B cell (primary cell): ENCODE measurements around the gene SLC24A3. TPM values are rescaled to one million over a fixed set of nuclear protein-coding genes. Genes with fewer than 3 reads are reported as not detected.

Experiments
- ATAC-seq: fragments of 200-7000 bp; cut with Tn5 transposase; one replicate; pipeline ENCODE4 v1.10.0; 2021; ENCODE audit warnings: low read depth, mild to moderate bottlenecking, moderate number of reproducible peaks, moderate library complexity
- CTCF ChIA-PET: fragments of 350-600 bp; sonication (Branson Sonifier 250); formaldehyde crosslinking; loops from one replicate; lab custom pipeline; 2021; ENCODE audit warnings: antibody characterized with exemption, inconsistent platforms; lab: Charles Lee
- POLR2A ChIA-PET: fragments of 350-600 bp; sonication (Branson Sonifier 250); formaldehyde crosslinking; loops from one replicate; lab custom pipeline; 2021; ENCODE audit warnings: antibody characterized with exemption; lab: Charles Lee
- DNase-seq: peaks from one replicate; pipeline ENCODE4 v3.0.0; 2013
- H2AFZ ChIP-seq: 2 replicates; pipeline ENCODE4 v1.6.1; 2012; ENCODE audit warnings: mild to moderate bottlenecking, low read depth, low read length; ENCODE audit not compliant: insufficient read depth, poor library complexity, severe bottlenecking
- H3K27ac ChIP-seq, 2 donors: 1 replicate in 1 of 2; 2 replicates in 1 of 2; pipeline ENCODE4 v1.5.1; 2012 to 2013; ENCODE audit warnings: low read length in 2 of 2, mild to moderate bottlenecking in 2 of 2, moderate library complexity in 1 of 2
- H3K27me3 ChIP-seq, 4 experiments: fragments of 200-600 bp in 1 of 4; sonication (generic) in 1 of 4; replicated peaks in 1 of 4; 1 replicate in 2 of 4; 2 replicates in 2 of 4; pipeline versions ENCODE4 v1.6.1 to v1.7.0; 2013 to 2016; ENCODE audit warnings: low read length in 3 of 4, mild to moderate bottlenecking in 2 of 4, mixed read lengths in 1 of 4, moderate library complexity in 1 of 4; ENCODE audit not compliant: insufficient read depth in 4 of 4, control insufficient read depth in 3 of 4; ENCODE audit errors: control extremely low read depth in 1 of 4
- H3K36me3 ChIP-seq, 2 experiments: replicated peaks in 1 of 2; 1 replicate in 1 of 2; 2 replicates in 1 of 2; pipeline versions ENCODE4 v1.6.1 to v1.7.1; 2013; ENCODE audit warnings: low read length in 1 of 2; ENCODE audit not compliant: insufficient read depth in 2 of 2, control insufficient read depth in 1 of 2; ENCODE audit errors: control extremely low read depth in 1 of 2, extremely low read depth in 1 of 2
- H3K4me1 ChIP-seq, 2 donors: fragments of 200-600 bp in 1 of 2; sonication (generic) in 1 of 2; 1 replicate in 1 of 2; 2 replicates in 1 of 2; pipeline versions ENCODE4 v1.5.1 to v1.6.1; 2013 to 2017; ENCODE audit warnings: low read length in 2 of 2; ENCODE audit not compliant: control insufficient read depth in 2 of 2, insufficient read depth in 2 of 2
- H3K4me2 ChIP-seq: replicated peaks from 2 replicates; pipeline ENCODE3; 2012; ENCODE audit warnings: mild to moderate bottlenecking, low read depth, low read length; ENCODE audit not compliant: poor library complexity, severe bottlenecking
- H3K4me3 ChIP-seq, 5 experiments: fragments of 200-600 bp in 1 of 5; sonication (generic) in 1 of 5; 1 replicate in 3 of 5; 2 replicates in 2 of 5; pipeline versions ENCODE4 v1.5.1 to v1.7.0; 2011 to 2016; ENCODE audit warnings: low read length in 4 of 5, mild to moderate bottlenecking in 4 of 5, low read depth in 2 of 5, control low read depth in 1 of 5, moderate library complexity in 1 of 5; ENCODE audit not compliant: insufficient read depth in 1 of 5; ENCODE audit errors: control extremely low read depth in 1 of 5, extremely low read depth in 1 of 5
- H3K79me2 ChIP-seq: fragments of 200-600 bp; sonication (generic); one replicate; pipeline ENCODE4 v1.6.0; 2016; ENCODE audit warnings: low read length; ENCODE audit not compliant: control insufficient read depth, insufficient read depth
- H3K9ac ChIP-seq: fragments of 200-600 bp; sonication (generic); 2 replicates; pipeline ENCODE4 v1.6.1; 2017; ENCODE audit warnings: mild to moderate bottlenecking, low read length, moderate library complexity
- H3K9me3 ChIP-seq, 3 donors: one replicate each; pipeline versions ENCODE4 v1.6.1 to v1.7.1; 2013; ENCODE audit warnings: low read length in 2 of 3; ENCODE audit not compliant: control insufficient read depth in 2 of 3, insufficient read depth in 1 of 3; ENCODE audit errors: control extremely low read depth in 1 of 3
- H4K20me1 ChIP-seq: 2 replicates; pipeline ENCODE4 v1.6.0; 2012; ENCODE audit warnings: mild to moderate bottlenecking, low read length; ENCODE audit not compliant: insufficient read depth, control insufficient read depth, poor library complexity, severe bottlenecking
- H3K27ac Mint-ChIP-seq: one replicate; pipeline ENCODE4 v1.8.0; 2021; ENCODE audit warnings: mixed read lengths
- H3K27me3 Mint-ChIP-seq: one replicate; pipeline ENCODE4 v1.8.0; 2021; ENCODE audit warnings: mixed read lengths
- H3K4me1 Mint-ChIP-seq: one replicate; pipeline ENCODE4 v1.8.0; 2021; ENCODE audit warnings: mixed read lengths
- H3K4me3 Mint-ChIP-seq: one replicate; pipeline ENCODE4 v1.8.0; 2021; ENCODE audit warnings: mixed read lengths
- H3K9me3 Mint-ChIP-seq: one replicate; pipeline ENCODE4 v1.8.0; 2022; ENCODE audit warnings: mixed read lengths; ENCODE audit not compliant: insufficient read depth
- EZH2 ChIP-seq: IDR thresholded peaks from 2 replicates; pipeline ENCODE4 v1.6.1; 2012; ENCODE audit warnings: borderline replicate concordance, low read depth, mild to moderate bottlenecking, moderate library complexity, low read length; ENCODE audit not compliant: insufficient read depth, poor library complexity, severe bottlenecking
- WGBS: methylation state at CpG from one replicate; pipeline ENCODE4 v1.1.5; 2013; ENCODE audit warnings: missing lambda C conversion rate; ENCODE audit not compliant: insufficient coverage; 5-methylcytosine and 5-hydroxymethylcytosine counted together
- intact Hi-C: fragments of 100-400 bp; cut with micrococcal nuclease; formaldehyde crosslinking; loops from one replicate; pipeline ENCODE4 v1.10.0; 2022
- polyA plus RNA-seq: library from polyadenylated mRNA; depleted of rRNA; stranded (reverse); fragments of >200 nt; gene quantifications from 2 replicates; pipeline ENCODE4 v1.2.3, GENCODE V29; 2012
- total RNA-seq, 2 donors: library from RNA; stranded (reverse); fragments of 120-200 nt in 1 of 2; gene quantifications; 1 replicate in 1 of 2; 2 replicates in 1 of 2; pipeline versions ENCODE4 v1.2.3 to v1.2.4, GENCODE V29; 2013 to 2022
- TF ChIP-seq, protein P1 (sequence below): fragments of 200-600 bp; IDR thresholded peaks from one replicate; pipeline ENCODE4 v1.8.0; 2022; ENCODE audit warnings: antibody characterized with exemption, mild to moderate bottlenecking

SLC24A3 gene
- total and polyA plus RNA-seq, 2 donors (not counting 1 experiment from before 2014, with no cell fraction given), result not detected

DNA sequence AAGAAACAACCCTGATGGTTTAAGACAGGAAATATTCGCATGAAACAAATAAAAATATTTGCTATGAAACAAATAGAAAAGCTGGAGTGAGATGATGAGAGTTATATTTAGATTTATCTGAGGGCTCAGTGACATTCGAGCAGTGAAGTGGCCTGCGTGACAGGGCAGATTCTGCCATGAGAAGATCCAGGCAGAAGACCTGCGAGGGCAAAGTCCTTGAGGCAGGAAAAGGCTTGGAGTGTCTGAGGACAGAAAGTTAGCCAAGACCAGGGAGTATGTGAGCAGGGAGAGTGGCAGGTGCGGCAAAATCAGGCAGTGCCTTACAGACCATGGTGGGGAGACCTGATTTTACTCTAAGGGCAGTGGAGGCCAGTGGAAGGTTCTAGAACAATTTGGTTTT, 478.7 kb downstream of the SLC24A3 start:
- Mint-ChIP-seq H3K4me1 (peaks cover 6% of the 10 kb centered on the region), H3K9me3 (no peaks in the 10 kb centered on the region), H3K27me3 (peaks cover 4% of the 10 kb centered on the region), H3K4me3 (no peak overlapping the region), H3K27ac (no peak overlapping the region)
- TF ChIP-seq, protein P1, sequence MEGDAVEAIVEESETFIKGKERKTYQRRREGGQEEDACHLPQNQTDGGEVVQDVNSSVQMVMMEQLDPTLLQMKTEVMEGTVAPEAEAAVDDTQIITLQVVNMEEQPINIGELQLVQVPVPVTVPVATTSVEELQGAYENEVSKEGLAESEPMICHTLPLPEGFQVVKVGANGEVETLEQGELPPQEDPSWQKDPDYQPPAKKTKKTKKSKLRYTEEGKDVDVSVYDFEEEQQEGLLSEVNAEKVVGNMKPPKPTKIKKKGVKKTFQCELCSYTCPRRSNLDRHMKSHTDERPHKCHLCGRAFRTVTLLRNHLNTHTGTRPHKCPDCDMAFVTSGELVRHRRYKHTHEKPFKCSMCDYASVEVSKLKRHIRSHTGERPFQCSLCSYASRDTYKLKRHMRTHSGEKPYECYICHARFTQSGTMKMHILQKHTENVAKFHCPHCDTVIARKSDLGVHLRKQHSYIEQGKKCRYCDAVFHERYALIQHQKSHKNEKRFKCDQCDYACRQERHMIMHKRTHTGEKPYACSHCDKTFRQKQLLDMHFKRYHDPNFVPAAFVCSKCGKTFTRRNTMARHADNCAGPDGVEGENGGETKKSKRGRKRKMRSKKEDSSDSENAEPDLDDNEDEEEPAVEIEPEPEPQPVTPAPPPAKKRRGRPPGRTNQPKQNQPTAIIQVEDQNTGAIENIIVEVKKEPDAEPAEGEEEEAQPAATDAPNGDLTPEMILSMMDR, result no peak
- TF ChIP-seq EZH2, result no peak
- Histone ChIP-seq H3K4me2 (no peak overlapping the region), H3K4me3 (no peak overlapping the region), H3K4me1 (peaks cover 5 to 9% of the 10 kb centered on the region in 2 donors), H2AFZ (no peak overlapping the region), H3K79me2 (no peaks in the 10 kb centered on the region), H3K27me3 (peaks cover 0 to 10% (median 0%) of the 10 kb centered on the region in 4 experiments), H3K27ac (no peak overlapping the region), H3K9me3 (peaks cover 0 to 2% (median 0%) of the 10 kb centered on the region in 3 donors), H4K20me1 (no peaks in the 10 kb centered on the region), H3K36me3 (no peaks in the 10 kb centered on the region), H3K9ac (no peak overlapping the region)
- CTCF ChIA-PET, result interaction anchor here (0.5 to 2.2 kb wide), 9 partner anchors 9 to 304 kb away, joined by 3 to 10 read pairs (median 3); no protein-coding TSS in a partner anchor
- POLR2A ChIA-PET, result no interaction called here
- ATAC-seq (no peak), DNase-seq (no peak)
- 92% methylated on average over 4 of the region's 5 CpGs for WGBS
- intact Hi-C loops, result loop anchor here (5.0 kb wide), 1 partner anchor 46 kb away; no protein-coding TSS in a partner anchor

DNA sequence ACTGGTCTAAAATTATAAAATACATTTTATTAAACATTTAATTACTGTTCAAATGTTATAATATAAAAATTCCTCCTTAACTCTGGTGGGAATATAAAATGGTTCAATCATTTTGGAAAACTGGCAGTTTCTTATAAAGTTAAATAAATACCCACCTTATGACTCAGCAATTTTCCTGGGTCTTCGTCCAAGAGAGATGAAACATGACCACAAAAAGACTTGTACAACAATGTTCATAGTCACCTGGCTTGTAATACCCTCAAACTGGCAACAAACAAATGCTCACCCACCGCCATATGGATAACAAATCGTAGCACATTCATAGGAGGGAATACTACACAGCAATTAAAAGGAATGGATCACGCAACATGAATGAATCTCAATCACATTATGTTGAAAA, 479.7 kb downstream of the SLC24A3 start:
- intact Hi-C loops, result loop anchor here (1.0 to 5.0 kb wide), 6 partner anchors 14 to 211 kb away; no protein-coding TSS in a partner anchor
- no peaks in the 10 kb centered on the region for H4K20me1 ChIP-seq
- ChIA-PET POLR2A (no interaction called here), CTCF (interaction anchor here (0.6 to 4.3 kb wide), 17 partner anchors 10 to 303 kb away, joined by 3 to 68 read pairs (median 5); no protein-coding TSS in a partner anchor)
- DNase-seq (no peak), ATAC-seq (no peak)
- Mint-ChIP-seq H3K4me1 (peaks cover 6% of the 10 kb centered on the region), H3K9me3 (no peaks in the 10 kb centered on the region), H3K27ac (no peak overlapping the region), H3K4me3 (no peak overlapping the region), H3K27me3 (peaks cover 4% of the 10 kb centered on the region)
- H3K4me2 ChIP-seq, result no peak overlapping the region
- WGBS, result 75% methylated on average over 3 of the region's 4 CpGs
- no peaks in the 10 kb centered on the region for H3K36me3 ChIP-seq
- H2AFZ ChIP-seq, result no peak overlapping the region
- no peak overlapping the region for H3K27ac ChIP-seq
- peaks cover 5 to 9% of the 10 kb centered on the region in 2 donors for H3K4me1 ChIP-seq
- H3K27me3 ChIP-seq, result peaks cover 0 to 6% (median 0%) of the 10 kb centered on the region in 4 experiments
- no peaks in the 10 kb centered on the region for H3K9me3 ChIP-seq
- H3K9ac ChIP-seq, result no peak overlapping the region
- no peak overlapping the region for H3K4me3 ChIP-seq
- H3K79me2 ChIP-seq, result no peaks in the 10 kb centered on the region
- TF ChIP-seq EZH2, result no peak
